H1 (cell line): ENCODE results near the gene KCNE1. TPM values are rescaled to one million over a fixed set of nuclear protein-coding genes. Genes with fewer than 3 reads are reported as not detected.

Experiments
- CHD7 ChIP-seq: fragments of 300-600 bp; sonication (generic); IDR thresholded peaks from 2 replicates; pipeline ENCODE4 v1.7.1; 2012; ENCODE audit warnings: low read length, moderate library complexity, mild to moderate bottlenecking, inconsistent platforms; ENCODE audit not compliant: insufficient replicate concordance
- polyA plus RNA-seq, 7 experiments: library from polyadenylated mRNA; depleted of rRNA in 3 of 7; stranded (reverse) in 5 of 7; unstranded in 2 of 7; fragments of >200 nt in 5 of 7; fragments of 200-250 nt in 2 of 7; gene quantifications; 1 replicate in 5 of 7; 2 replicates in 1 of 7; 4 replicates in 1 of 7; pipeline versions ENCODE4 v1.2.1 to v1.2.3, GENCODE V29; 2011 to 2013; ENCODE audit warnings: missing spikeins in 2 of 7, mixed read lengths in 2 of 7
- total RNA-seq: library from RNA; stranded (reverse); fragmentation: NEBNext Ultra II Directional; extraction: Animal tissue kit (Norgen Biotek cat#: 25700); gene quantifications from 2 replicates; pipeline ENCODE4 v1.2.1, GENCODE V29; 2021

Gene KCNE1
- total and polyA plus RNA-seq, 2 of the 8 experiments (the other 6 are each of a cell fraction or from before 2014, with no cell fraction given): 0.08 to 0.28 TPM

- TF ChIP-seq CHD7: no peak
- TF ChIP-seq, all 59 proteins: peak for 0
These were observed 28.2 kb upstream of the KCNE1 start (continued) for GRCh38 chr21:34540206-34540605.
